ENCODE data around the gene C5orf15.

GRCh38 chr5:133916479-133916878 is 51.9 kb downstream of the C5orf15 start:
- TF ChIP-seq CREB1 (IDR thresholded peaks at IDR 0.05; ENCODE audit: low read depth) = no peak
- TF ChIP-seq RAD21 (IDR thresholded peaks at IDR 0.05; ENCODE audit: low read depth) = no peak
- no peak for TF ChIP-seq TAF1 (IDR thresholded peaks at IDR 0.05; ENCODE audit: low read depth)
- no peak for TF ChIP-seq FOXM1 (IDR thresholded peaks at IDR 0.05; ENCODE audit: borderline replicate concordance, low read depth)
- no peak for TF ChIP-seq EP300 (IDR thresholded peaks at IDR 0.05; ENCODE audit: borderline replicate concordance)
- TF ChIP-seq REST (IDR thresholded peaks at IDR 0.05; ENCODE audit: low read depth) = no peak
- no peak for TF ChIP-seq CEBPB (IDR thresholded peaks at IDR 0.05)
- no peak for TF ChIP-seq MAX (IDR thresholded peaks at IDR 0.05)
